SHP77 treated with DMSO at 0.1 percent for 48 hours (cell line): ENCODE results near the gene RNPC3.
"Not testable (repeated sequence)": the region's sequence is repeated elsewhere in the genome, so short reads cannot be mapped to it uniquely, and the experiment has no call there.

Source experiments
- DNase-seq: peaks from one replicate; lab custom pipeline; 2025; lab: John Stamatoyannopoulos, UW

The RNPC3 gene

DNA sequence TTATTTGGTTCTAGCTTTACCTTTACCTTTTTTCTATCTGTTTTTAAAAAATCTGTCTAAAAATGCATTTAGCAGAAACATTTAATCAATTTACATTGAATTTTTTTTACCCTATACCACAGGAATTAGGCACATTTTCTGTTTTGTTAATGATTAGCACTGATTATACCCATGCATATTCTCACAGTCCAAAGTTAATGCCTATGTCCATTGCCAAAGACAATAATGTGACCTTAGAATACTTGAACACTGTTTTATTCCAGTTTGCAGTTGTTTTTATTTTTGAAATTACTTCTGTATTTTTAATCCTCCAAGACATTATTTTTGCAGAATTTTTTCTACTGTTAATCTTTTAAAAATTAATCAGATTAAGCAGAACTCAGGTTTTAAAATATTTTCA lies 34.9 kb downstream of the RNPC3 start:
- no peak for DNase-seq

DNA sequence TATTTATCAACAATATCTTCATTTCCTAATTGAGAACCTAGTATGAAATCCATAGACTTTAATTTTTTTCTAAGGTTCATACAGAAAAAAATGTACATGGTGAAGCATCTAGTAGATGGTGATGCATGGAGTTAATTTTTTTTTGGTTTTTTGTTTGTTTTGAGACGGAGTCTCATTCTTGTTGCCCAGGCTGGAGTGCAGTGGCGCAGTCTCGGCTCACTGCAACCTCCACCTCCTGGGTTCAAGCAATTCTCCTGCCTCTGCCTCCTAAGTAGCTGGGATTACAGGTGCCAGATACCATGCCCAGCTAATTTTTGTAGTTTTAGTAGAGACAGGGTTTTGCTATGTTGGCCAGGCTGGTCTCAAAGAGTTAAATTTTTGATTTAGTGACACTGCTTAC lies 35.6 kb downstream of the RNPC3 start:
- not testable (repeated sequence) for DNase-seq

DNA sequence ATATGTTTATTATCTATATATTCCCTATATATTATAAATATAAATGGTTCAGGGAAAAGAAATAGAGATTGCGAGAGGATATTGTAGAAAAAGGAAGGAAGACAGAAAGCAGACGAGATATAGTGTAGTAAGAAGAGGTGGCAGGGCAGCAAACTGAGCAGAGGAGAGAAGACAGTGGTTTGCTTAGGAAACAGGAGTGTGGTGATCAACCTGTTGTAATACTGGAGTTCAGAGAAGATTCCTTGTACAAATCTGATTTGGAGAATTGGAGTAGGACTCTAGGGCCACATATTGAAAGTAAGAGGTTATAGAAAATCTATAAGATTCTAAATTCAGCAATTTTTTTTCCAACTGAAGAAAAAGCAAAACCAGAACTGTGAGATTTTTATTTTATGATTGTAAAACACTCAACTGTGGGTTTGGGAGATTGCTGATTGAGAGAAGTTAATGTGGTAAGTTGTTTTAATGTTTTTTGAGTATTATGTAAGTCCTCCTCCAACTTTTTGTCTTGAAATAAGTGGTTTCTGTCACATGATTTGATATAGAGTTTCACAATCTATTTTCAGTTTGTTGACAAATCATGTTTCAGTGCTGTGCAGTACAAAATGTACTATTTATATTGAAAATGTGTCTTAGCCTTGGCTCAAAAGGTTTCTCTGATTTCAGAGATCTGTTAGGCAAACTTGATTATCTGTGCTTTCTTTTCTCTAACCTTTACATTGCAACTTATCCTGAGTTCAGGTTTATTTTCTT lies 36.3 kb downstream of the RNPC3 start:
- DNase-seq, result no peak

DNA sequence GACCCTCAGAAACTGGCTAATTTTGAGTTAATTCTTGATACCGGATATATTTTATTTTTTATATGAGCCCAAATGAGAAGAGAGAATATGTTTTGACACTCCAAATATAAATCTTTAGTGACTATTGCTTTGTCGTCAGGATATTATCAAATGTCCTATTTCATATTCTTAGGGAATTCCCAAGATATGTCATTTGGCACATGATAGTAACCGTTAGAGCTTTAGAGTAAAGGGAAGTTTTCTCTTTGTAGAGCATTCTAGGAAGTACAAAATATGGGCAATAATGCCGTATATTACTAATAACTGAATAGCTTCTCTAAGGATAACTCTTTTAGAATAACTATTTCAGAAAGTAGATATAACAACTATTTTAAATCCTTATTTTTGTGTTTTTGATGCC lies 37.6 kb downstream of the RNPC3 start:
- DNase-seq, result no peak

DNA sequence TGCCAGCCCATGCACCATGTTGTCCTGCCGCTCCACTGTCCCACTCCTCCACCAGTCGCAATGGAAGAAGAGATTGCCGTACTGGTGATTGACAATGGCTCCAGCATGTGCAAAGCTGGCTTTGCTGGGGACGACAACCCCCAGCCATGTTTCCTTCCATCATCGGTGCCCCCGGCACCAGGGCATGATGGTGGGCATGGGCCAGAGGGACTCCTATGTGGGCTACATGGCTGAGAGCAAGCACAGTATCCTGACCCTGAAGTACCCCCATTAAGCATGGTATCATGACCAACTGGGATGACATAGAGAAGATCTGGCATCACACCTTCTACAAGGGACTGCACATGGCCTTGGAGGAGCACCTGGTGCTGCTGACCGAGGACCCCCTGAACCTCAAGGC lies 44.0 kb downstream of the RNPC3 start:
- no peak for DNase-seq

DNA sequence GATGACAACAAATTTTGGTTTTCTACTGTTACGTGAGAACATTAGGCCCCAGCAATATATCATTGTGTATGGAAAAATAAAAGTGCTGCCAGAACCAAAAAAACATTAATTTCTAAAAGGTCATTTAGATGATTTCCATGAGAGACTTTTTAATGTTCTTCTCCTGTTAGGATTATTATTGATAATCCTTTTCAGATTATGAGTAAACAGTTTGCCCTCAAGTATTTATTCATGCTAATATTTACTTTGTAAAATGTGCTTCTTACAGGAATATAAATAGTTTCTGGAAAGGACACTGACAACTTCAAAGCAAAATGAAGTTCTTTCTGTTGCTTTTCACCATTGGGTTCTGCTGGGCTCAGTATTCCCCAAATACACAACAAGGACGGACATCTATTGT lies 45.8 kb downstream of the RNPC3 start, which contains the start of gene AMY2B:
TSS of gene AMY2B (plus strand) at position 301 of the 400 bp plus-strand sequence. CDS start at position 315, 14 bp downstream.
- not testable (repeated sequence) for DNase-seq

DNA sequence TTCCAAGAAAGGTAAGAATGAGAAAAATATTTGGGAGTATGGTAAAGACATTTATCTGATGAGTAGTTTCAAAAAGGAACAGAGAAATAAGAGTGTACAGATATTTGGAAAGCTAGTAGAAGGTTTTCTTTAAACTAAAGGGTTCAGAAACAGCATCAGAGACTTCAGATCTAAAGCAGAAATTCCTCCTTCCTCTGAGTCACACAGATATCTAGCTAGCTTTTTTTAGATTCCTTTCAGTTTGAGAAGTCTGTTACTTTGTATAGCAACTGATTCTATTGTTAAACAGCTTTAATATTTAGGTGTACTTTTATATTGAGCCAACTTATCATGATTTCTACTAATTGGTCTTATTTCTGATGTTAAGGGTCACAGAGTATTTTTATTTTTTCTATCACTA lies 50.6 kb downstream of the RNPC3 start:
- DNase-seq, result no peak

DNA sequence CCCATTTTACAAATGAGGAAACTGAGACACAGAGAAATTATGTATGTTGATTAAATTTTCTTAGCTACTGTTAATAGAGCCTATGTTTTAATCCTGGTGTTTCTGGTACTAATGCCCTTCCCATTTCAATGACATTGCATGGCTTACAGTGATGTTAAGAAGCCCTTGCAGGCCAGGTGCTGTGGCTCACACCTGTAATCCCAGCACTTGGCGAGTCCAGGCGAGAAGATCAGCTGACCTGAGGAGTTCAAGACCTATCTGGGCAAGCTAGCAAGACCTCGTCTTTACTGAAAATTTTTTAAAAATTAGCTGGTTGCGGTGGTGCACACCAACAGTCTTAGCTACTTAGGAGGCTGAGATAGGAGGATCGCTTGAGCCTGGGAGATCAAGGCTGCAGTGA lies 51.3 kb downstream of the RNPC3 start:
- DNase-seq, result not testable (repeated sequence)

DNA sequence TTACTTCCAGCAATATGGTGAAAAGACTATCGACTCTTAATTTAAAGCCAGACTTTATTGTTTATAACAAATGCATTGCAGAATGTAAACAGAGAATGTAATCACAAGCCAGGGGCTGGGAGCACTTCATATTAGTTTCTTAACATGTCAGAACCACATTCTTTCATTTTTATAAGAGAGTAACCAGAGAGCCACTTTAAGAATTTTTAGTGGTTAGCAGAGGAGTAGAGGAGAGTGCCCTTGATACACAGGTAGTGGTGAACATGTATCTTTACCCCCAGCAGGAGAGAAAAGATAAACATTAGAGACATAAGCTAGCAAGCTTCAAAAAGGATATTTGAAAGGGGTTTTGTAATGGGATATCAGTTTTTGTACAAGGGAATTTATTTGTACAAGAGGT lies 57.0 kb downstream of the RNPC3 start:
- DNase-seq, result no peak

DNA sequence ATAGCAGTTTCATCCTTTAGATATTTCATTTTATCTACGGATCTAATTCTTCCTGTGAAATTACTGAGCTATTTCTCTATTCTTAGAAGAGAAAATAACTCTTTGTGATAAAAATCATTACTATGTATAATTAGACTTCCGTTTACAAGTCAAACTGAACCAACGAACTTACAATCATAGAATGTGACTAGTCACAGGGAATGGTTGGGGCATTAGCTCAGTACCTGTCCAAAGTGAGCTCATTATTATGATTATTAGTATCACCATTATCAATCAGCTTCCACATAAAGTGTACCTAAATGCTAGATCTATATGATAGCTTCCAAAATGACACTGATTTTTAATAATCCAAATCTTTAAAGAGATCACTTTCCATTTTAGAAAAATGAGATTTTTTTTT lies 58.4 kb downstream of the RNPC3 start:
- no peak for DNase-seq

DNA sequence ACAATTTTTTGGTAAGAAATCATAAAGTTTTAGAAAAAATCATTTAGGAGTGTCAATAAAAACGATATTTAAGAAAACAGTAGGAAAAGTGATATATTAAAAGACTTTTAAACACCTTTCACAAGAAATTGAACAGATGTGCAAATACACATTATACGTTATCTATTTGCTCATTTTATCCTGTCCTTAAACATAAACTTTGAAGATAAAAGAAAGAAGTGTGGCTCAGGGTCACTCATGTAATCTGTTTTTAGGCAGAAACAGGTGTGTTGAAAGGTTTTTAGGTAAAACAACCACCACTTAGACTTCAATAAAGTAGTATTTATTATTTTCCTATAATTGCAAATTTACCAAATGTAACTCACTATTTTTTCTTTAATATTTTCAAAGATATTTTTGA lies 59.0 kb downstream of the RNPC3 start:
- no peak for DNase-seq

DNA sequence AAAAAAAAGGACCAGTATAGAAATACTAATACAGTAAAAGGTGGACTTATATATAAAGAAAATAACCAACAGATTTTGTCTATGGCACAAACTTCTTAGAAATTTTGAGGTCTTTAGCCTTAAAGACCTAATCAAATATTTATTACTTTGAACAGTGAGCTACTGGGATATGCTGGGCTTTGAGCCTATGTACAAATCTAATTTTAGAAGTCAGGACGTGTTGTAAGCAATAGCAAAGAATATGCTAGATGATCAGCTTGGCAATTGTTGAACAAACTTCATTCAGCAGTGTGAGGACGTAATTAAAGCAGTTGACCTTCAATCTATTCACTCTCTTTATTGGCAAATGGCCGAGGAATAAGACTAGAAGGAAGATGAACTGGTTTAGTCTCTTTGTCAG lies 77.2 kb downstream of the RNPC3 start:
- DNase-seq, result not testable (repeated sequence)
